ENCODE data around the gene STMN1. TPM values are rescaled to one million over a fixed set of nuclear protein-coding genes. Genes with fewer than 3 reads are reported as not detected.

STMN1 gene
- polyA plus RNA-seq, 1 donor from 2014 or later: 1,950 TPM

GRCh38 chr1:25922056-25922970, 16.1 kb upstream of the STMN1 start:
- peak overlapping the region; percentile 67 for H3K4me2 ChIP-seq (ENCODE audit: low read length)

More at GRCh38 chr1:25922056-25922970, 16.1 kb upstream of the STMN1 start:
- Histone ChIP-seq H3K27me3 (ENCODE audit: insufficient read depth, low read depth, low read length) (peaks cover 17% of the 10 kb centered on the region), H3K27ac (ENCODE audit: low read length) (peak overlapping the region; percentile 76), H3K9me3 (ENCODE audit: low read length) (no peaks in the 10 kb centered on the region), H3F3A (ENCODE audit: insufficient read depth, low read length, poor library complexity, severe bottlenecking) (peaks cover 8% of the 10 kb centered on the region), H3K36me3 (ENCODE audit: insufficient read depth, low read length) (no peaks in the 10 kb centered on the region), H4K20me1 (ENCODE audit: insufficient read depth) (no peaks in the 10 kb centered on the region), H3K9ac (ENCODE audit: low read length) (peak overlapping the region; percentile 69), H3K4me3 (ENCODE audit: low read length) (peak overlapping the region; percentile 69), H3K9me2 (ENCODE audit: insufficient read depth, low read length) (no peaks in the 10 kb centered on the region), H2AFZ (ENCODE audit: low read depth, low read length) (peak overlapping the region; percentile 71), H3K79me2 (replicated peaks; ENCODE audit: insufficient read depth, low read length) (no peaks in the 10 kb centered on the region)
- TF ChIP-seq EP300 (conservative IDR thresholded peaks at IDR 0.05; ENCODE audit: poor library complexity, severe bottlenecking) (no peak), POLR2AphosphoS5 (IDR thresholded peaks at IDR 0.05) (peak; percentile 59), MXI1 (conservative IDR thresholded peaks at IDR 0.05; ENCODE audit: poor library complexity, severe bottlenecking) (peak; percentile 63), TAF1 (IDR thresholded peaks at IDR 0.05; ENCODE audit: low read depth) (peak; percentile 68), EZH2 (IDR thresholded peaks at IDR 0.05; ENCODE audit: borderline replicate concordance, insufficient read depth, low read length, poor library complexity, severe bottlenecking) (no peak), CTCF (IDR thresholded peaks at IDR 0.05; ENCODE audit: poor library complexity, severe bottlenecking) (peak; percentile 37), SMC3 (conservative IDR thresholded peaks at IDR 0.05; ENCODE audit: poor library complexity) (peak; percentile 30), RAD21 (conservative IDR thresholded peaks at IDR 0.05) (peak; percentile 19), REST (IDR thresholded peaks at IDR 0.05; ENCODE audit: borderline replicate concordance) (no peak)
